Peyer's patch (tissue), 4 donors: ENCODE measurements around the gene RAD51B. TPM values are rescaled to one million over a fixed set of nuclear protein-coding genes. Genes with fewer than 3 reads are reported as not detected.

Experiments used
- DNase-seq, 3 donors: peaks; one replicate each; pipeline ENCODE4 v3.0.0-alpha.2; 2017 to 2019
- H3K27ac ChIP-seq, 4 donors: fragments of 200-600 bp; sonication (generic); one replicate each; pipeline ENCODE4 v1.5.1; 2016 to 2019
- H3K27me3 ChIP-seq, 2 donors: fragments of 200-600 bp; sonication (generic); one replicate each; pipeline ENCODE4 v1.5.1; 2019
- H3K36me3 ChIP-seq, 3 donors: fragments of 200-600 bp; sonication (generic); one replicate each; pipeline ENCODE4 v1.5.1; 2016 to 2019
- H3K4me1 ChIP-seq, 4 donors: fragments of 200-600 bp; sonication (generic); one replicate each; pipeline ENCODE4 v1.5.1; 2016 to 2019
- H3K4me3 ChIP-seq, 4 donors: fragments of 200-600 bp; sonication (generic); 1 replicate in 3 of 4; 2 replicates in 1 of 4; pipeline ENCODE4 v1.5.1; 2016 to 2019; ENCODE audit warnings: mild to moderate bottlenecking in 1 of 4
- H3K9me3 ChIP-seq, 4 donors: fragments of 200-600 bp; sonication (generic); one replicate each; pipeline ENCODE4 v1.5.1; 2016 to 2019; ENCODE audit warnings: mild to moderate bottlenecking in 1 of 4
- POLR2A ChIP-seq, 2 donors: fragments of 450-650 bp; IDR thresholded peaks; one replicate each; pipeline ENCODE4 v1.5.1; 2017; ENCODE audit warnings: antibody characterized with exemption in 2 of 2, mild to moderate bottlenecking in 2 of 2, moderate library complexity in 2 of 2
- total RNA-seq, 4 donors: library from RNA; depleted of rRNA; stranded (reverse); fragments of >200 nt; gene quantifications; one replicate each; pipeline ENCODE4 v1.1.0, GENCODE V29; 2016
- TF ChIP-seq, protein P1 (sequence below), 6 experiments: fragments of 450-650 bp in 4 of 6; fragments of 200-600 bp in 2 of 6; sonication (generic) in 1 of 6; IDR thresholded peaks; one replicate each; pipeline ENCODE4 v1.5.1; 2017 to 2019; ENCODE audit warnings: antibody characterized with exemption in 6 of 6, mild to moderate bottlenecking in 3 of 6, moderate library complexity in 1 of 6

Gene RAD51B
- total RNA-seq, 4 donors from 2014 or later = 12.6 to 103 (median 33.1) TPM

DNA sequence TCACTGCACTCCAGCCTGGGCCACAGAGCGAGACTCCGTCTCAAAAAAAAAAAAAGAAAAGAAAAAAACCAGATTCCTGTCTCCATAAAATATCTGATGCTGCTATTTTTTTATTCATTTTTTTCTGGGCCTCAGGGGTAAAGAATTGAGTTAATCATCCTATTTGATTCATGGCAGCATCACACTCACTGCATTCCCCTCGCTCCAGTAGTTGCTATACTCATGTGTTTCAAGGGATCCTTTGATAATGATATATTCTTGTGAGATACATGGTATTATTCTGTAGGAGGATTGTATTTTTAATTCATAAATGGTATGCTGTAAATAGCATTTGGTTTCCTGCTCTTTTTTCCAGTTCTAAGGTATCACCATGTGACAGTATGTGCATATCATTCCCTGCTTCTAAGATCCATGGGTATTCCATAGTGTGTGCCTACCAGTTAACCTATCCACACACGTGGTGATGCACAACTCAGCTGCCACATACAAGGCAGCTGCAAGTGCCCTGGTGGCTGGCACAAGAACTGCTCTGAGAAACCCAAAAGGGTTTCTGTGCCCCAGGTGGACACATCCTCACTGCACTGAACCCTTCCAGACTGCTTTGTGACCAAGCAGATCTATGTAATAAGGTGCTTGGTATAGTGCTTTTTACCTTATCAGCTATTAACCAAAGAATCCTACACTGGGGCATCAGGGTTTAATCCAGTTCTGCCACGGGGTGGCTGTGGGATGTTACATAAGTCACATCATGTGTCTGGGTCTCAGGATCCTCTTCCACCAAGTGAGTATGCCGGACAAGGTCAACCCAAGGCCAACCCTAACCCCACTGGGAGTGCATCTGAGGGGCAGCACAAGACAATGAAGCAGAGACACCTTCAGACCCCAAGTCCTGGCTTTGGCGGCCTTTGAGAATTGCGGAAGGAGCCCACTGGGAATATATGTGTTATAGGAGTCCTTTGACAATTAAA lies 898.7 kb downstream of the RAD51B start:
- no peak for DNase-seq
- peaks cover 0 to 5% (median 0%) of the 10 kb centered on the region in 4 donors for H3K4me1 ChIP-seq
- H3K27me3 ChIP-seq = no peaks in the 10 kb centered on the region
- H3K27ac ChIP-seq = no peak overlapping the region
- H3K9me3 ChIP-seq = no peaks in the 10 kb centered on the region
- no peak for TF ChIP-seq POLR2A (IDR thresholded peaks at IDR 0.05)
- TF ChIP-seq, protein P1, sequence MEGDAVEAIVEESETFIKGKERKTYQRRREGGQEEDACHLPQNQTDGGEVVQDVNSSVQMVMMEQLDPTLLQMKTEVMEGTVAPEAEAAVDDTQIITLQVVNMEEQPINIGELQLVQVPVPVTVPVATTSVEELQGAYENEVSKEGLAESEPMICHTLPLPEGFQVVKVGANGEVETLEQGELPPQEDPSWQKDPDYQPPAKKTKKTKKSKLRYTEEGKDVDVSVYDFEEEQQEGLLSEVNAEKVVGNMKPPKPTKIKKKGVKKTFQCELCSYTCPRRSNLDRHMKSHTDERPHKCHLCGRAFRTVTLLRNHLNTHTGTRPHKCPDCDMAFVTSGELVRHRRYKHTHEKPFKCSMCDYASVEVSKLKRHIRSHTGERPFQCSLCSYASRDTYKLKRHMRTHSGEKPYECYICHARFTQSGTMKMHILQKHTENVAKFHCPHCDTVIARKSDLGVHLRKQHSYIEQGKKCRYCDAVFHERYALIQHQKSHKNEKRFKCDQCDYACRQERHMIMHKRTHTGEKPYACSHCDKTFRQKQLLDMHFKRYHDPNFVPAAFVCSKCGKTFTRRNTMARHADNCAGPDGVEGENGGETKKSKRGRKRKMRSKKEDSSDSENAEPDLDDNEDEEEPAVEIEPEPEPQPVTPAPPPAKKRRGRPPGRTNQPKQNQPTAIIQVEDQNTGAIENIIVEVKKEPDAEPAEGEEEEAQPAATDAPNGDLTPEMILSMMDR (IDR thresholded peaks at IDR 0.05) = peak in 4 of 6 experiments; percentile 34 to 56 (median 41)
- no peaks in the 10 kb centered on the region for H3K36me3 ChIP-seq
- H3K4me3 ChIP-seq = no peak overlapping the region

DNA sequence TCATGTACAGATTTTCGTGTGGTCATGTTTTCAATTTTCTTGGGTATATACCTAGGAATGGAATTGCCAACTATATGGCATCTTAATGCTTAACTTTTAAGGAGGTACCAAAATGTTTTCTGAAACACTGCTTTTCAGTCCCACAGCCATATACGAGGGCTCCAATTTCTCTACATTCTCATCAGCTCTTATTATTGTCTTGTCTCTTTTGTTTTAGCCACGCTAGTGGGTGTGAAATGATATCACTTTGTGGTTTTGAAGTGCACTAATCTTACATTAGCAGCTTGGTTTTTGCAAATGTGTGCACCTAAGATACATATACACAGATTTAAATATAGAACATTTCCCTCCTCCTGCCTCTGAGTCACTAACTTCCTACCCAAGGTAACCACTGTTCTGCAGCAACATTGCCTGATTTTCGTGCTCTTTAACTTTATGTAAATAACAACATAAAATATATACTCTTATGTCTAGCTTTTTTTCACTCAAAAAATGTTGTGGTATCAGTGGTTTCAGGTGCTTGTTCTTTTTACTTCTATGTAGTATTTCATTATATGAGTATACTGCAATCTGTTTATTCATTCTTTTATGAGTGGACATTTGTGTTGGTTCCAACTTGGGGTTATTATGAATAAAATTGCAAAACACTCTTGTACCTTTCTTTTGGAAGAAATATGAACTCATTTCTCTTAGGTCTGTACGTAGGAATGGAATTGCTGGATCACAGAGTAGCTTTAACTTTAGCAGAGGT lies 900.2 kb downstream of the RAD51B start:
- H3K4me3 ChIP-seq = no peak overlapping the region
- H3K9me3 ChIP-seq = no peaks in the 10 kb centered on the region
- H3K4me1 ChIP-seq = peaks cover 0 to 12% (median 0%) of the 10 kb centered on the region in 4 donors
- H3K27ac ChIP-seq = no peak overlapping the region
- no peaks in the 10 kb centered on the region for H3K36me3 ChIP-seq
- H3K27me3 ChIP-seq = no peaks in the 10 kb centered on the region
- DNase-seq = no peak
- TF ChIP-seq POLR2A (IDR thresholded peaks at IDR 0.05) = no peak
- TF ChIP-seq, protein P1 (IDR thresholded peaks at IDR 0.05) = no peak

DNA sequence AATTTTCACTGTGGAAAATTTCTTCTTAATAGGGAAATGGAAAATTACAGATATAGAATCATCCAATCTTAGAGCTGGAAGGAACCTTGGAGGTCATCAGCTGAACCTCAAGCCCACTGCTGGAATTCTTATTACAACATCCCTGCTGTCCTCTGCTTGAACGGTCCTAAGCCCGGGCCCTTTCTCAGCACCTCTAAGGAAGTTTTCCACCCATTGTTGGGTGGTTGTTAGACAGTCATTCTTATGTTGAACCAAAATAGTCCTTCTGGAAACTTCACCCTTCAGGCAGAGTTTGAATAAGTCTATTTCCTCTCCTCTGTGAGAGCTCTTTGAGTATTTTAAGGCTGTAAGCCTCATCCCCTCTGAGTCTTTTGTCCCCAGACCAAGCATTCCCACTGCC lies 902.6 kb downstream of the RAD51B start:
- DNase-seq = no peak
- Histone ChIP-seq H3K4me3 (no peak overlapping the region), H3K27ac (no peak overlapping the region), H3K36me3 (no peaks in the 10 kb centered on the region), H3K9me3 (no peaks in the 10 kb centered on the region), H3K27me3 (no peaks in the 10 kb centered on the region), H3K4me1 (peaks cover 0 to 12% (median 0%) of the 10 kb centered on the region in 4 donors)
- TF ChIP-seq, protein P1 (IDR thresholded peaks at IDR 0.05) = no peak
- no peak for TF ChIP-seq POLR2A (IDR thresholded peaks at IDR 0.05)

DNA sequence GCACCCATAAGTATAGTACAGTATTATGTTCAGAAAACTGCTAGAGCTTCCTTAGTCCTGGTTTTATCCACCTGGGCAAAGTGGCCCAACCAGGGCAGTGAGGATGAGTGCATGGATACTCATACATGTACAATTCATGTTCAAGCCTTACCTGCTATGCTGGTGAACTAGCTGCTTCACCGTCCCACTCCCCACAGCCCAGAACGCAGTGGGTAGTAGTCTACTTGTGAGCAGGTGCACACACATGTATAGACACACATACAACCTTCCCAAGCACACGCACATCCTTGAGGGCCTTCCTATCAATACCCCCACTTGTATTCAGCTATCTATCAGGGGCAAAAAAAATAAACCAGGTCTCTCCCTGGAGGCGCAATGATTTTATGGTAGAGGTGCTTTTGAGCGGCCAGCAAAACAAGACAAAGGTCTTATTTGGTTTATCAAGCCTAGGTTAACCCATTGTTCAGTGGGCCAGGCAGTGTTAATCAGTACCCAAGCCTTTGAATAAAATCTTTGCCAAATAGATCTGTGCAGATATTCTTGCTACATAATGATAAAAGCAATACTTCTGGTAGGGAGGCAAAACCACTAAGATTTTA lies 903.5 kb downstream of the RAD51B start:
- peaks cover 0 to 18% (median 0%) of the 10 kb centered on the region in 4 donors for H3K4me1 ChIP-seq
- TF ChIP-seq, protein P1 (IDR thresholded peaks at IDR 0.05) = no peak
- TF ChIP-seq POLR2A (IDR thresholded peaks at IDR 0.05) = no peak
- H3K9me3 ChIP-seq = no peaks in the 10 kb centered on the region
- H3K27ac ChIP-seq = no peak overlapping the region
- no peaks in the 10 kb centered on the region for H3K27me3 ChIP-seq
- H3K4me3 ChIP-seq = no peak overlapping the region
- no peaks in the 10 kb centered on the region for H3K36me3 ChIP-seq
- DNase-seq = no peak

DNA sequence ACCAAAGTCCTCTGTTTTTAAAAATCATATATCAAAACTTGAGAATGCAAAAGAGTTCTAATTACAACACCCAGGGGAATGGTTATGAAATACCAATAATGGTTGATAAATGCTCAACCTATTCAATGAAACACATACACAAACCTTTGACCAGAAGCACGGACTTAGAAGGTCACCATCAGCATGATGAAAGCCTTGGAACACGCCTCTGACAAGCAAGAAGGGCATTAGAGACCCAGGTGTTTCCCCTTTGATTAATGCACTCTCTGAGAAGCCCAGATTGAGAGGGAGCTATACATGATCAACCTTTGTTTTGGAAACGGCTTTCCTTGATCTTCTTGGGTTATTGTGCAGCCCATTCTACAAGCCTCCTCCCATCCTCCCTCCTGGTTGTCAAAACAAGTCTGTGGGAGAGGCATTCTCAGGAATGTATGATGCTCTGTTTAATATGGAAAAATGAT lies 904.3 kb downstream of the RAD51B start:
- H3K4me1 ChIP-seq = peaks cover 0 to 23% (median 0%) of the 10 kb centered on the region in 4 donors
- no peaks in the 10 kb centered on the region for H3K27me3 ChIP-seq
- DNase-seq = no peak
- no peak overlapping the region for H3K27ac ChIP-seq
- no peak for TF ChIP-seq POLR2A (IDR thresholded peaks at IDR 0.05)
- TF ChIP-seq, protein P1 (IDR thresholded peaks at IDR 0.05) = no peak
- H3K9me3 ChIP-seq = no peaks in the 10 kb centered on the region
- no peaks in the 10 kb centered on the region for H3K36me3 ChIP-seq
- no peak overlapping the region for H3K4me3 ChIP-seq
